GM21717 (cell line): Measurements from ENCODE around the gene CAMTA2.
"Not testable (repeated sequence)": the region's sequence is repeated elsewhere in the genome, so short reads cannot be mapped to it uniquely, and the experiment has no call there.

Experiments used
- ATAC-seq: cut with Tn5 transposase; IDR thresholded peaks from one replicate; pipeline ENCODE4 v1.9.1; 2021; ENCODE audit warnings: mild to moderate bottlenecking, moderate library complexity; ENCODE audit not compliant: unreplicated experiment

Gene CAMTA2

DNA sequence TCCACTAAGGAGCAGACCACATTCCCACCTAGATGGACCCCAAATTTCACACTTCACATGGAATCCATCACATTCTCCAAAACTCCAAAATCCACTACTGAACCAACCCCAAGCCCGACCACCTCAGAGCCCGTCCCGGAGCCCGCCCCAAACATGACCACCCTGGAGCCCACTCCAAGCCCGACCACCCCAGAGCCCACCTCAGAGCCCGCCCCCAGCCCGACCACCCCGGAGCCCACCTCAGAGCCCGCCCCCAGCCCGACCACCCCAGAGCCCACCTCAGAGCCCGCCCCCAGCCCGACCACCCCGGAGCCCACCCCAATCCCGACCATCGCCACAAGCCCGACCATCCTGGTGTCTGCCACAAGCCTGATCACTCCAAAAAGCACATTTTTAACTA lies 53.8 kb downstream of the CAMTA2 start:
- ATAC-seq = no peak

DNA sequence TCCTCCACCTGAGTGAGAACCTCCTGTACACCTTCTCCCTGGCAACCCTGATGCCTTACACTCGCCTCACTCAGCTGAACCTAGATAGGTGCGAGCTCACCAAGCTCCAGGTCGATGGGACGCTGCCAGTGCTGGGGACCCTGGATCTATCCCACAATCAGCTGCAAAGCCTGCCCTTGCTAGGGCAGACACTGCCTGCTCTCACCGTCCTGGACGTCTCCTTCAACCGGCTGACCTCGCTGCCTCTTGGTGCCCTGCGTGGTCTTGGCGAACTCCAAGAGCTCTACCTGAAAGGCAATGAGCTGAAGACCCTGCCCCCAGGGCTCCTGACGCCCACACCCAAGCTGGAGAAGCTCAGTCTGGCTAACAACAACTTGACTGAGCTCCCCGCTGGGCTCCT lies 54.7 kb downstream of the CAMTA2 start:
- no peak for ATAC-seq

DNA sequence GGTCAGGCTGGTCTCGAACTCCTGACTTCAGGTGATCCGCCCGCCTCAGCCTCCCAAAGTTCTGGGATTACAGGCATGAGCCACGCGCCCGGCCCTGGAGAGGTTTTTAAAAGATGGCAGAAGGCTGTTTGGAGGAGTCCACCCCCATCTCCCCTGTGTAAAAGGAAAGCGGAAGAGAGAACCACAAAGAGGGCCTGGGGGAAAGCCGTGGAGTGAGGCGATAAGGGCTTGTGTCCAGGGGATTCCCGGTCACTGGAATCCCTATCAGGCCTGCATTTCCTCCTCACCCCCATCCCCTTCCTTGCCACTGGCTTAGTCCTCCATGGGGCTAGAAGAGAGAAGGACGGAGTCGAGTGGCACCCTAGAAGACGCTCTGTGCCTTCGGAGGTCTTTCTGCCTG lies 55.5 kb downstream of the CAMTA2 start, which contains the start of gene GP1BA:
Gene GP1BA, plus strand, starts transcription at position 315 of the 400 bp plus-strand sequence. CDS start 328 bp downstream, outside the sequence.
- no peak for ATAC-seq

DNA sequence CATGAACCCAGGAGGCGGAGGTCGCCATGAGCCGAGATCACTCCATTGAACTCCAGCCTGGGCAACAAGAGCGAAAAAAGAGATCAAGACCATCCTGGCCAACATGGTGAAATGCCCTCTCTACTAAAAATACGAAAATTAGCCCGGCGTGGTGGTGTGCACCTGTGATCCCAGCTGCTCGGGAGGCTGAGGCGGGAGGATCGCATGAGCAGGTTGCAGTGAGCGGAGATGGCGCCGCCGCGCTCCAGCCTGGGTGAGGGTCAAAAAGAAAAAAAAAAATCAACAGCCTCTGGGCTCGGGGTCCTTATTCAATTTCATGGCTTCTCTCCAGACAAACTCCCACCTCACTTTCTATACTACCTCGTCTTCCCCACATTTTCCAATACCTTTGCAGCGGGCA lies 58.6 kb downstream of the CAMTA2 start:
- no peak for ATAC-seq

DNA sequence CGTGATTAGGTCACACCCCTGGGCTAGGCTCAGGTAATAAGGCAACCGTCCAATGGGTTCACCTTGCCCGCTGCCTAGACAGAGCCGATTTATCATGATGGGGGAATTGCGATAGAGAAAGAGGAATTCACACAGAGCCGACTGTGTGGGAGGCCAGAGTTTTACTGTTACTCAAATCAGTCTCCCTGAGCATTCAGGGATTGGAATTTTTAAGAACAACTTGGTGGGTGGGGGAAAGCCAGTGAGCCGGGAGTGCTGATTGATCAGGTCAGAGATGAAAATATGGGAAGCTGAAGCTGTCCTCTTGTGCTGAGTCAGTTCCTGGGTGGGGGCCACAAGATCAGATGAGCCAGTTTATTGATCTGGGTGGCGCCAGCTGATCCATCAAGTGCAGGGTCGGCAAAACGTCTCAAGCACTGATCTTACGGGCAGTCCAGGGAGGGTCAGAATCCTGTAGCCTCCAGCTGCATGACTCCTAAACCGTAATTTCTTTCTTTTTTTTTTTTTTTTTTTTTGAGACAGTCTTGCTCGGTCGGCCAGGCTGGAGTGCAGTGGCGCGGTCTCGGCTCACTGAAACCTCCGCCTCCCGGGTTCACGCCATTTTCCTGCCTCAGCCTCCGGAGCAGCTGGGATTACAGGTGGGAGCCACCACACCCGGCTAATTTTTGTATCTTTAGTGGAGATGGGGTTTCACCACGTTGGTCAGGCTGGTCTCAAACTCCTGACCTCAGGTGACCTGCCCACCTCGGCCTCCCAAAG lies 60.7 kb downstream of the CAMTA2 start:
- not testable (repeated sequence) for ATAC-seq

DNA sequence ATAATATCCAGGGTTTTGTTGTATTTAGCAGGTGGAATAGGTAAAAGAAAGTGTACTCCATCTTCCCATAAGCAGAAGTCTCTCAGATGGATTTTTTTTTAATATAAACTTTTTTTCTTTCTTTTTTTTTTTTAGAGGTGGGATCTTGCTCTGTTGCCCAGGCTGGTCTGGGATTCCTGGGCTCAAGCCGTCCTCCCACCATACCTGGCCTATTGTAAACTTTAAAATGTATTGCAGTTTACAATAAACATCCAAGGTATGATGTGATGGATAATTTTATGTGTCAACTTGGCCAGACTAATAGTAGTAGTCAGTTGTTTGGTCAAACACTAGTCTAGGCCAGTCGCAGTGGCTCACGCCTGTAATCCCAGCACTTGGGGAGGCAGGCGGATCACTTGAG lies 66.2 kb downstream of the CAMTA2 start:
- no peak for ATAC-seq

DNA sequence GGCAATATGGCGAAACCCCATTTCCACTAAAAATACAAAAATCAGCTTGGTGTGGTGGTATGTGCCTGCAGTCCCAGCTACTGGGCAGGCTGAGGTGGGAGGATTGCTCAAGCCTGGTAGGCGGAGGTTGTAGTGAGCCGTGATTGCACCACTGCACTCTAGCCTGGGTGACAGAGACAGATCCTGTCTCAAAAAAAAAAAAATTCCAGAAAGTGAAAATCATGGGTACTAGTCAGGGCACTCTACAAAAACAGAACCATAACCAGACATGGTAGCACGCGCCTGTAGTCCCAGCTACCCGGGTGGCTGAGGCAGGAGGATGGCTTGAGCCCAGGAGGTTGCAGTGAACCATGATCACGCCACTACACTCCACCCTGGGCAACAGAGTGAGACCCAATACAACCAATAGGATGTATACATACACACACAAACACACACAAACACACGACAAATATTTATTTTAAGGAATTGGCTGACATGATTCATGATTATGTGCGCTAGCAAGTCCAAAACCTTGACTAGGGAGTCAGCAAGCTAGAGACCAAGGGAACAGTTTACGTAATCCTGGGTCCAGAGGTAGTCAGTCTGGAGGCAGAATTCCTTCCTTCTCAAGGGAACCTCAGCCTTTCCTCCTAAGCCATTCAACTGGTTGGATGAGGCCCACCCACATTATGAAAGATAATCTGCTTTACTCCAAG lies 67.0 kb downstream of the CAMTA2 start:
- no peak for ATAC-seq

DNA sequence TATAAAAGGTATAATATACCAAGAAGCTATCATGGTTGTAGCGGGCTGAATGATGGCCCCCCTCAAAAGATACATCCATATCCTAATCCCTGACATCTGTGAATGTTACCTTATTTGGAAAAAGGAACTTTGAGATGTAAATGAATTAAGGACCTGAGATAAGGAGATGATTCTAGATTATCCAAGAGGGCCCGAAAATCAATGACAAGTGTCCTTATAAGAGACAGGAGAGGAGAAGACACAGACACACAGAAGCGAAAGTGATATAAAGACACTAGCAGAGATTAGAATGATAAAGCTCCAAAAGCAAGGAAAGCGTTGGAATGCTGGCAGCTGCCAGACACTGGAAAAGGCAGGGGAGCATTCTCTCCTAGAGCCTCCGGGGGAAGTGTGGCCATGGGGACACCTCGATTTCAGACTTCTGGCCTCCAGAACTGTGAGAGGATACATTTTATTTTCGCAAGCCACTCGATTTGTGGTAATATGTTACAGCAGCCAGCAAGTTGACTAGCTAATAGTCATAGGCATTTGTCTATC lies 67.9 kb downstream of the CAMTA2 start:
- ATAC-seq = no peak
